G401 (cell line): ENCODE measurements around the gene KIRREL3. TPM values are rescaled to one million over a fixed set of nuclear protein-coding genes. Genes with fewer than 3 reads are reported as not detected.
A peak's percentile ranks its signal among the peaks of the same experiment; 100 is the strongest.
"Not testable (repeated sequence)": the region's sequence is repeated elsewhere in the genome, so short reads cannot be mapped to it uniquely, and the experiment has no call there.

Source experiments
- DNase-seq: peaks from one replicate; pipeline ENCODE4 v3.0.0-alpha.2; 2015; ENCODE audit warnings: low spot score
- in situ Hi-C: cut with HindIII; loops from 2 replicates; pipeline ENCODE4 v1.10.0; 2016; ENCODE audit warnings: low sequenced_read_pairs, mixed read lengths
- total RNA-seq: library from RNA; depleted of rRNA; stranded (reverse); fragments of >200 nt; shearing (Covaris generic); gene quantifications from 2 replicates; pipeline ENCODE4 v1.2.3, GENCODE V29; 2014

The KIRREL3 gene
- total RNA-seq, 1 experiment from 2014 or later, result not detected

DNA sequence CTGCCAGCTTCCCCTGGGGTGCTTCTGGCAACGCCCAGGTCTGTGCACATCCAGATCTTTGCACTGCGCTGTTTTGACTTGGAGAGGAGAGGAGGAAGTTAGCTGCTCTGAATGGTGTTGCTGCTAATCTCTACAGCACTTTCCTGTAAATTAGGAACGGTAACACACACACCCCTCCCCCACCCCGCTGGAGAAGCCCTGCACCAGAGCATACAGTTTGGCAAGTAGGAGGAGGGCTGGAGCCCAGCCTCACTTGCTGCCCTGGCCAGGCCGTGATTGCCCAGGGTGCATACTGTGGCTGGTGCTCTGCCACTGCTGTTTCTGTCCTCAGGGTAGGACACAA lies 613.9 kb downstream of the KIRREL3 start:
- peak; percentile 10 for DNase-seq

DNA sequence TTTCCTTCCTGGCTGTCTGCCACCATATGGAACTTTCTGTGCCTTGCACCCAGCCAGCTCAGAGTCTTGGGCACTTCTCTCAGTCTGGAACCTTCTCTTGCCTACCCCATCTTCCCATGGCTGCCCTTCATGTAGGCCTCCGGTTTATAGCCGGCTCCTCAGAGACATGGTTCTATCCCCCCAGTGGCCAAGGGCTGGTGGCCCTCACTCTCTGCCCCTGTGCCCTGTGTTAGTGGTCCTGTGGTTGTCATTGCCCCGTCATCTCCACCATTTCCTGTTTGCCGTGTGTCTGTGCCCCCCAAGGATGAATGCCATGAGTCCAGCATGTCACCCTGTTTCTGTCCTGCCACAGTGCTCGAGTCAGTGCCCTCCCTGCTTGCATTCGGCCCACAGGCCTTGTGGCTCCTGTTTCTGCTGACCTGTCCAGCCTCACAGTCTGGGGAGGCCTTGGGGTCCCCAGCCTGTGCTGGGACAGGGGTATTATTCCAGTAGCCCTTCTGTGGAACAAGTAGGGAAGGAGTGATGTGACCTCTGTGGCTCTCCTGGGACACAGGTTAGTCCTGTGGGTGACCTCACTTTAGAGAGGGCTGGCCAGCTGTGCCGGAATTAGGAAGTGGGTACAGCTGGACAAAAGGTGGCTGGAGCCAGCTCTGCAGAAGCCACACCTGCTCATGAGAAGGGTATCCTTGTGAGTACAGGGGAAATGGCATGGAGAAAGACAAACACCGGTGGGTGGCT lies 614.4 kb downstream of the KIRREL3 start:
- in situ Hi-C loops, result no loop called here
- DNase-seq, result no peak

More for the DNA sequence above, 613.9 kb downstream of the KIRREL3 start:
- in situ Hi-C loops, result not testable (repeated sequence)

DNA sequence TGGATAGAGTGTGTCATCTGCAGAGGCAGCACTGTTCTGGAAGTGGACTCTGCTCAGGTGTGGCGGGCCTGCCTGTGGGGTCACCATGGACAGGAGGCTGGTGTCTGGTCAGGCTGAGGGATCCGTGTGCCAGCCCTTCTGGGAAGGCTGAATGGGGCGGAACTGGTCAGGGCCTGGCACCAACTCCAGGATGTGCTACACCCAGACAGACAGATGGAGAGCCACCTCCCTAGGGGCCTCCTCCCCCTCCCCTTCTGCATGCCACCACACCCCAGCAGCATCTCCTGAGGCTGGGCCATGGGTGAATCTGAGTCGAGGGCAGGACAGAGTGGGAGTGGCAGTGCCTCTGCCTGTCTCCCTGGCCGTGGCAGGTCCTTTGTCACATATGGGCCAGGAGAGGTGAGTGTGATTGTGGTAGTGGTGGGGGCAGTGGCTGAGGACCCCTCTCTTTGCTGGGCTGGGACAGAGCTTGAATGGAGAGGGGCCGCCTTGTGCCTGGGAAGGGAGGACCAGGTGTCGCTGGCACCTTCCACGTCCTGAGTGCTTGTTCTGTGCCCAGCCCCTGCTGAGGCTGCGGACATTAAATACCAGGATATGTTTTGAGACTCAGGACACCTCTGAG lies 616.0 kb downstream of the KIRREL3 start:
- no peak for DNase-seq
- in situ Hi-C loops, result no loop called here

DNA sequence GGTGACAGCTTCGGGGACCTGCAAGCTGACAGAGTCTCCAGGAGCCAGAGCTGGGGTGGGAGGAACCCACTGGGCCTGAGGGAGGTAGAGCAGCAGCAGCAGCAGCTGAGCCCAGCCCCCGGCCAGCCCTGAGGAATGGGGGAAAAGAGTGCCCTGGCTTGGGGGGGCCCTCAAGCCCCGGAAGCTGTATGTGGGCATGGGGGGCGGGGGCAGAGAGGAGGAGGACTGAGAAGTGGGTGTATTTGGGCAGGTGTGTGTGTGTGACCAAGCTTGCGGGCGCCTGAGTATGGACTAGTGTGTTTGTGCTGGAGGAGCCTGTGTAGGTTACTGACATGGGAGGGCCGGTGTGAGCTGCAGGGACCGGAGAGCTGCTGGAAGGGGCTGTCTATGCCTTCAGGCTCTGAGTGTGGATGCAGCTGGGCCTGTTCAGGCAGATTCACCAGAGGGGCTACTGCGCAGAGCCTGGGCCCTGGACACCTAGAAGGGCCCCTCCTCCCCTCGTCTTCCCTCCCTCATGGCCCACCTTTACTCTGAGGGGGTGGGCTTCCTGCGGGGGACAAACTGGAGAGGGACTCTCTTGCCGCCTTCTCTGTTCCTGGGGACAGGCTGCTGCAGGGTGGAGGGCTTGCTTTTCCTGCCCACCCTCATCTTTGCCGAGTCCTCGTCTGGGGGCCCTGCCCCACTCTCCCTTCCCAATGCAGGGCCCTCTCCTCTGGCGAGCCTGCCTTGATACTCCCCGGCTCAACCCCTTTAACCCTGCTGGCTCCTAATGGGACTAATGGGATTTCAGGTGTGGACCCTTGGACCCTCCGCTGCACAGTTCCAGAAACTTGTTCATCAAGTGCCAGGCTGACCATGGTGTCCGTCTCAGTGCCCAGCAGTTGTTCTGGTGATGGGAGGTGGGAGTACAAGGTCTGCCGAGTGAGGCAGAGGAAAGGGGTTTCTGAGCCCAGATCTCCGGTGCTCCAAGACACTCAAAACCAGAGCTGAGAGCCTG lies 616.9 kb downstream of the KIRREL3 start:
- in situ Hi-C loops, result no loop called here
- no peak for DNase-seq

DNA sequence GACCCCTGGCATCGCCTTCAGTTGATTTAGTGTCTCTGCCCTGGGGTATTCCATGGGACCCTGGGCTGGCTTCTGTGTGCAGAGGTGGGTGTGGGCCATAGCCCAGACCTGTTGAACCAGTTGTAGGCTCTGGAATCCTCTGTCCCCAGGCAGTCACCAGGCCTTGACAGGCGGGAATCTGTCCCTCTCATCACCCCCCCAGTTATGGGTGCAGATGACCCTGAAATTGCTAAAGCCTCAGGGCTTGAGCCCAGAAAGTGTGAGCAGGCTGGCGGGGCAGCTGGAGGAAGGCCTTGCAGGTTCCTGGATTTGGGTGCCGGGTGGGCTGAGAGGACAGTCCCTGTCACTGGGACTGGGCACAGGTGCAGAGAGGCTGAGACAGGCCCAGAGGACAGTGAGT lies 617.9 kb downstream of the KIRREL3 start:
- in situ Hi-C loops, DNase-seq: not testable (repeated sequence)

DNA sequence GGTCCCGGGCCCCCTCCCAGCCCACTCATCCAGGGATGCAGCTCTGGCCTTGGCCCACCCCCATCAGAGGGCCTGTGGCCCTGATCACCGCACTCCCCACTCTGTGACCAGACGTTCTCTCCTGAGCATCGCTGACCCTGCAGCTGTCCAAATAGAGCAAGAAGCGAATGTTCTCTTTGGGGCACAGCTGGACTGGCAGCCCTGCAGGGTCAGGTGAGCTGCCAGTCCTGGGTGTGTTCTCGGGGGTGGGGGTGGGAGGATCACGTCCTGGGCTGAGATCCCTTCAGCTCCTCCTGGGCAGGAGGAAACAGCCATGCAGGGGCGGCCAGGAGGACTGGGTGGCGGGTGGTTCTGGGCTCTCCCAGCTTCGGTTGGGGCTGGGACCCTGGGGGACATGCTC lies 618.6 kb downstream of the KIRREL3 start:
- in situ Hi-C loops, result not testable (repeated sequence)

DNA sequence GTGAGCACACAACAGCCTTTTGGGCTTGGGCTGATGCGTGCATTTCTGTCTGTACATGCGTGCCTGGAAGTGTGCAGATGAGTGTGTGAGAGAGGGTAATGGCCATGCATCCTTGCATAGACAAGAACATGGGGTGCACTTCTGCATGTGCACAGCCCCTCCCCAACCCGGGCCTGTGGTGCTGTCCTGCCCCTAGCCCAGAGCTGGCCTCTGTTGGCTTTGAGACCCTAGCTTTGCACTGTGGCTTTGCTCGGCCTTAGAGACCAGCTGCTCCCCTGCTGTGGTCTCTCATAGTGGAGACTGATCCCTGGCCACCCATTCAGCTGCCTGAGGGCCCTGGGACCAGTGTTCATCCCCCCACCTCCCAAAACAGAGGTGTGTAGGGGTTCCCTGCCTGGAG lies 619.7 kb downstream of the KIRREL3 start:
- no peak for DNase-seq
- in situ Hi-C loops, result no loop called here

More for the DNA sequence above, 618.6 kb downstream of the KIRREL3 start:
- DNase-seq, result not testable (repeated sequence)

DNA sequence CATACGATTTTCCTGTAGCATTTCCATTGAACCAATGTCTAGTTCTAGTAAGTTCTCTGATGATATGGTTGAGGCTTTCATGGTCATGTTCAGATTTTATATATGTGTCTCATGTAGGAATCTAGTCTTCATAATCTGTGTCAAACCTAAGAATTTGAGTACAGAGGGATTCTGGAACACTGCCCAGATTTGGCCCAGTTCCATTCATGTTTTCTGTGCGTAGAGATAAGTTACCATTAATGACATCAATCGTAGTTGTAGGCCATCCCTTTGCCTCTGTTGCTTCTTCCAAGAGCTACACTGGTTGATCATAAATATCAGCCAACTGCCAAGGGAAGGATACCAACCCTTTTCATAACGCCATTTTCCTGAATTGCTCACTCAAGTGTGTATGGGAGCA lies 621.8 kb downstream of the KIRREL3 start:
- DNase-seq, result no peak

DNA sequence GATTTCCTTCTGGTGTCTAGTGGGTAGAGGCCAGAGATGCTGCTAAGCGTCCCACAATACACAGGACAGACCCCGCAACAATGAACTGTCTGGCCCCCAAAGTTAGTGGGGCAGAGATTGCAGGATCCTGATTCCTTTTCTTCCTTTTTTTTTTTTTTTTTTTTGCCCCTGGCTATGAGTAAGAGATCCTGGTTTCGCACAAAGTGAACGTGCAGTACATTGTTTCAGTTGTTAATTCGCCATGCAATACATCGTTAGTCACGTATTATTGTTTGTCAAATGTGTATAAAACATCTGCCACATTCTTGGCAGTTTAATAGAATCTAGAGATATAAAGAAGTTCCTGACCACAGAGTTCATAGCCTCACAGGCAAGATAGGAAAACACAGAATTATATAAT lies 624.8 kb downstream of the KIRREL3 start:
- DNase-seq, result no peak
- in situ Hi-C loops, result no loop called here

More for the DNA sequence above, 621.8 kb downstream of the KIRREL3 start:
- in situ Hi-C loops, result no loop called here

DNA sequence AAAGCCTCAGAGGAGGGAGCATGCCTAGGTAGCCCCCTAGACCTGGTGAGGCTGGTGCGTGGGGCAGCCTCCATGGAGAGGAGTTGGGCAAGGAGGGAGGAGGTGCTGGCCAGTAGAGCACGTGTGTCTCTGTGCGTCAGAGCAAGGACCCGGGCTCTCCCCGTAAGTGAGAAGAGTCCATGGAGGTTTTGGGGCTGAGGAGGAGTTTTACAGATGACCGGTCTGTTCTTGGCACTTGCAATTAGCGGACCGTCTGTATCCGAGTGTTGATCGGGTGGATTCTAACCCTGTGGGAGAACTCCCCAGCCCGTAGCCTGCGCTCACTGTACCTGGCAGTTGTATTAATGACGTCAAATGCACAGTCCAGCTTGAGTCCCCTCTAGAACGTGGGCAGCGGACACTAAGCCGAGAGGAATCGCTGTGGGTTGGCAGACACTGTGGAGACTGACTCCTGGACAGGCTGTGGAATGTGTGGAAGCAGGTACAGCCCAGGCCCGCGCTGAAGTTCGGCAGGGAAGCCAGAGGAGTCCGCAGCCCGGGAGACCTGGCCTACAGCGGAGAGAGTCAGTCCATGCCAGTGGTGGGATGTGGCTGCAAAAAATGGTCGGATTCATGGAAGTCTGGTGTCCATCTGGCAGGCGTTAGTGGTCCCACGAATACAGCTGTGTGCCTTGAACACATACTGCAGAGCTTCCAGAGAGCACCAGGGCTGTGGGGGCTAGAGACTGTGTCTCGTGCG lies 625.8 kb downstream of the KIRREL3 start:
- in situ Hi-C loops, DNase-seq: not testable (repeated sequence)

DNA sequence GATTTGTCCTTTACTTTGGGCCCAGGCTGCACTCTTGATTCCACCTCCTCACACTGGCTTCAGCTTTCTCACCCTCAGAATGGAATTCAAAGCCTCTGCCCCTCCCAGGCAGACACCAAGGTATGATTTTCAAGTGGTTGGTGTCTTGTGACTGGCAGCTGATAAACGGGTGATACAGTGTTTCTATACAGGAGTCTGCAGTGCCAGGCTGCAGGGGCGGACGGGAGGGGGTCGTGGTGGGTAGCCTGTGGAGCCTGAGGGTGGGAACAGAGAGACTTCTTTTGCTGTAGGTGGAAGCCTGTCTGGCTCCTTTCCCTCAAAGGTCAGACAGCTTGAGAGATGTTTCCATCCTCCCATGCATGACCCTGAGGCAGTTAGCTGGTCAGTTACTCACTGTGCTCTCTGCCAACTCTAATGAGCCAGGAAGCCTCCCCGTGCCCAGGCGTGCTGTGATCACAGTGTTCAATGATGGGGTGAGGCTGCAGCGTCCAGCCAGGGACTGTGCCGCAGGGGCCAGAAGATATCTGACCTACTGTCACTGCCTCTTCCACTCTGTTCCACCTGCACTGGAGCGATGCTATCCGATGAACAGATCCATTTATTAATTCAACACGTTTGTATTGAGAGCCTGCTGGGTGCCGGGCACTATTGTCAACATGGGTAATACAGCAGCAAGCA lies 627.0 kb downstream of the KIRREL3 start:
- not testable (repeated sequence) for DNase-seq

More for the DNA sequence above, 627.0 kb downstream of the KIRREL3 start:
- in situ Hi-C loops, result not testable (repeated sequence)
